CD4-positive, alpha-beta T cell (primary cell): ENCODE results near the gene RTN3. TPM values are rescaled to one million over a fixed set of nuclear protein-coding genes. Genes with fewer than 3 reads are reported as not detected.

ENCODE experiments used
- ATAC-seq: fragments of 200-7000 bp; cut with Tn5 transposase; one replicate; pipeline ENCODE4 v1.10.0; 2022; ENCODE audit warnings: mild to moderate bottlenecking; ENCODE audit not compliant: poor library complexity
- CTCF ChIA-PET: fragments of 350-600 bp; sonication (Branson Sonifier 250); formaldehyde crosslinking; loops from one replicate; lab custom pipeline; 2021; ENCODE audit warnings: antibody characterized with exemption, inconsistent platforms; lab: Charles Lee
- POLR2A ChIA-PET: fragments of 350-600 bp; sonication (Branson Sonifier 250); formaldehyde crosslinking; loops from one replicate; lab custom pipeline; 2021; ENCODE audit warnings: antibody characterized with exemption, inconsistent platforms; lab: Charles Lee
- DNase-seq, 14 experiments: peaks; one replicate each; pipeline ENCODE4 v3.0.0-alpha.2; 2013 to 2020; ENCODE audit warnings: mixed read lengths in 2 of 14
- H3K27ac ChIP-seq, 2 donors: one replicate each; pipeline versions ENCODE4 v1.5.1 to v1.7.0; 2013; ENCODE audit warnings: low read length in 2 of 2, low read depth in 1 of 2, mild to moderate bottlenecking in 1 of 2
- H3K27me3 ChIP-seq, 2 experiments: 1 replicate in 1 of 2; 2 replicates in 1 of 2; pipeline versions ENCODE4 v1.6.1 to v1.7.0; 2013; ENCODE audit warnings: low read length in 2 of 2, control low read depth in 1 of 2, mild to moderate bottlenecking in 1 of 2, moderate library complexity in 1 of 2; ENCODE audit not compliant: insufficient read depth in 2 of 2, control insufficient read depth in 1 of 2
- H3K36me3 ChIP-seq: one replicate; pipeline ENCODE4 v1.6.1; 2013; ENCODE audit warnings: low read length, control low read depth; ENCODE audit not compliant: insufficient read depth
- H3K4me1 ChIP-seq: one replicate; pipeline ENCODE4 v1.6.1; 2013; ENCODE audit warnings: low read length, control low read depth; ENCODE audit not compliant: insufficient read depth
- H3K4me3 ChIP-seq: one replicate; pipeline ENCODE4 v1.5.1; 2013; ENCODE audit warnings: mild to moderate bottlenecking, low read length, moderate library complexity
- H3K9me3 ChIP-seq, 2 experiments: 1 replicate in 1 of 2; 2 replicates in 1 of 2; pipeline versions ENCODE4 v1.6.1 to v1.7.0; 2013; ENCODE audit warnings: low read length in 2 of 2, mild to moderate bottlenecking in 2 of 2, control low read depth in 1 of 2, moderate library complexity in 1 of 2; ENCODE audit not compliant: control insufficient read depth in 1 of 2, insufficient read depth in 1 of 2
- H3K27ac Mint-ChIP-seq: one replicate; pipeline ENCODE4 v1.8.0; 2020; ENCODE audit warnings: mixed read lengths
- H3K27me3 Mint-ChIP-seq: one replicate; pipeline ENCODE4 v1.8.0; 2021; ENCODE audit warnings: mixed read lengths
- H3K36me3 Mint-ChIP-seq: one replicate; pipeline ENCODE4 v1.8.0; 2021; ENCODE audit warnings: low read depth, mixed read lengths
- H3K4me1 Mint-ChIP-seq: one replicate; pipeline ENCODE4 v1.8.0; 2021; ENCODE audit warnings: low read depth, mixed read lengths
- H3K4me3 Mint-ChIP-seq: one replicate; pipeline ENCODE4 v1.8.0; 2020; ENCODE audit warnings: mild to moderate bottlenecking, mixed read lengths
- H3K9me3 Mint-ChIP-seq: one replicate; pipeline ENCODE4 v1.8.0; 2020; ENCODE audit warnings: mixed read lengths
- intact Hi-C, 2 experiments: fragments of 100-400 bp; cut with DNase I in 1 of 2; cut with micrococcal nuclease in 1 of 2; formaldehyde crosslinking; loops; one replicate each; pipeline versions ENCODE4 v1.15.1 to v1.9.0; 2023 to 2025; cut with DNase I, micrococcal nuclease
- total RNA-seq, 174 experiments: library from RNA in 2 of 174; stranded (reverse) in 2 of 174; gene quantifications; one replicate each; pipeline ENCODE4 v1.2.3 and lab custom pipeline; 2021 to 2026
- TF ChIP-seq, protein P1 (sequence below): fragments of 200-600 bp; IDR thresholded peaks from one replicate; pipeline ENCODE4 v1.8.0; 2022; ENCODE audit warnings: antibody characterized with exemption, mild to moderate bottlenecking

Gene RTN3
- total RNA-seq, 2 experiments from 2014 or later: 16.4 to 17.6 TPM

DNA sequence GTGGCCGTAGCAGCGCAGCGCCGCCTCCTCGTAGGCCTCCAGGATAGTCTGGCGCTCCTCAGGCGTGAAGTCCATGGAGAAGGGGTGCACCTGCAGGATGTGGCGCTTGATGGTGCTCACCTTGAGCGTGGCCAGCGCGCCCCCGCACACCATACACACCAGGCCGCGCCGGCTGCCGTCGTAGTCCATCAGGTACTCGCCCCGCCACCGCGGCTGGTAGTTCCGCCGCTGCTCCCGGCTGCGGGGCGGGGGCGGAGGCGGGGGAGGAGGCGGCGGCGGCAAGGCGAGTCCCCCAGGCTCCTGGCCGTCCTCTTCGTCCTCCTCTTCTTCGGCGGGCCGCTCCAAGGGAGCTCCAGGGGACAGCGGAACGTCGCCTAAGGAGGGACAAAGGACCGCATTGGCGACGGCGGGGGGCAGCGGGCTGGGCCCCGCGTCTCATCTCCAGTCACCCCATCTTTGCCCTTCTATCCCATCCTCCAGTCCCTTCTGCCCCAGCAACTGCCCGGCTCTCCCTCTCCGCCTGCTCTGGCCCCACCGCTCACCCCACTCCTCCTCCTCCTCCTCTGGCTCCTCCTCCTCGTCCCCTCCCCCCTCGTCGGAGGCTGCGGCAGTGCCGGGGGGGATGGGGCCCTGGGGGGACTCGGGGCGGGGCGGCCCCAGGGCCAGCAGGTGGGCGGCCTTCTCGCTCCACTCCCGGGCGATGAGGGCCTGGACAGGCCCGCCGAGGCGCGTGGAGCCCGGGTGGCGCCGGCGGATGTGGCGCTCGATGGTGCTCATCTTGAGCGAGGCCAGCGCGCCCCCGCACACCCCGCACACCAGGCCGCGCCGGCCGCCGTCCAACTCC lies 82.4 kb downstream of the RTN3 start:
- no peak overlapping the region for H3K4me3 Mint-ChIP-seq
- no peak overlapping the region for H3K27ac Mint-ChIP-seq
- H3K4me3 ChIP-seq: no peak overlapping the region
- ChIA-PET POLR2A (no interaction called here), CTCF (no interaction called here)
- H3K27me3 Mint-ChIP-seq: no peaks in the 10 kb centered on the region
- TF ChIP-seq, protein P1, sequence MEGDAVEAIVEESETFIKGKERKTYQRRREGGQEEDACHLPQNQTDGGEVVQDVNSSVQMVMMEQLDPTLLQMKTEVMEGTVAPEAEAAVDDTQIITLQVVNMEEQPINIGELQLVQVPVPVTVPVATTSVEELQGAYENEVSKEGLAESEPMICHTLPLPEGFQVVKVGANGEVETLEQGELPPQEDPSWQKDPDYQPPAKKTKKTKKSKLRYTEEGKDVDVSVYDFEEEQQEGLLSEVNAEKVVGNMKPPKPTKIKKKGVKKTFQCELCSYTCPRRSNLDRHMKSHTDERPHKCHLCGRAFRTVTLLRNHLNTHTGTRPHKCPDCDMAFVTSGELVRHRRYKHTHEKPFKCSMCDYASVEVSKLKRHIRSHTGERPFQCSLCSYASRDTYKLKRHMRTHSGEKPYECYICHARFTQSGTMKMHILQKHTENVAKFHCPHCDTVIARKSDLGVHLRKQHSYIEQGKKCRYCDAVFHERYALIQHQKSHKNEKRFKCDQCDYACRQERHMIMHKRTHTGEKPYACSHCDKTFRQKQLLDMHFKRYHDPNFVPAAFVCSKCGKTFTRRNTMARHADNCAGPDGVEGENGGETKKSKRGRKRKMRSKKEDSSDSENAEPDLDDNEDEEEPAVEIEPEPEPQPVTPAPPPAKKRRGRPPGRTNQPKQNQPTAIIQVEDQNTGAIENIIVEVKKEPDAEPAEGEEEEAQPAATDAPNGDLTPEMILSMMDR: no peak
- no peaks in the 10 kb centered on the region for H3K27me3 ChIP-seq
- intact Hi-C loops: loop anchor here in 1 of 2 experiments (10.0 kb wide), 1 partner anchor 141 kb away; no protein-coding TSS in a partner anchor
- H3K4me1 Mint-ChIP-seq: peaks cover 8% of the 10 kb centered on the region
- peaks cover 2% of the 10 kb centered on the region for H3K36me3 ChIP-seq
- peaks cover 10% of the 10 kb centered on the region for H3K4me1 ChIP-seq
- H3K9me3 ChIP-seq: no peaks in the 10 kb centered on the region
- DNase-seq (peak in 1 of 14 experiments; percentile 31), ATAC-seq (no peak)
- no peak overlapping the region for H3K27ac ChIP-seq
- peaks cover 7% of the 10 kb centered on the region for H3K36me3 Mint-ChIP-seq
- H3K9me3 Mint-ChIP-seq: no peaks in the 10 kb centered on the region

DNA sequence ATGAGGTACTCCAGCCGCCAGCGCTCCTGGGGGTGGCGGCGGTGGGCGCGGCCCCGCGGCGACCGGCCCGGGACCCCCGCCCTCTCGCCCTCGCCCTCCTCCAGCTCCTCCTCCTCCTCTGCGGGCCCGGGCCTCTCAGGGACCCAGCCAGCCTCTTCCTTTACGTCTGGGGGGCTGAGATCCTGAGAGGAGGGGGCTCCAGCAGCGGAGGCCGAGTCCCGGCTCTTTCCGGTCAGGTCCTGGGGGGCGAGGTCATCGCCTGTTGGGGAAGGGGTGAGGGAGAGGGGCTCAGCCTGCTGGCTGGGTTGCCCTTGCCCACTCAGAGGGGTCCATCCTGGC lies 83.0 kb downstream of the RTN3 start:
- ChIA-PET CTCF (no interaction called here), POLR2A (no interaction called here)
- no peaks in the 10 kb centered on the region for H3K36me3 ChIP-seq
- peaks cover under 1 to 1% of the 10 kb centered on the region in 2 experiments for H3K27me3 ChIP-seq
- no peaks in the 10 kb centered on the region for H3K9me3 ChIP-seq
- H3K36me3 Mint-ChIP-seq: peaks cover 7% of the 10 kb centered on the region
- H3K27ac ChIP-seq: no peak overlapping the region
- DNase-seq: no peak
- no peak overlapping the region for H3K4me3 ChIP-seq
- TF ChIP-seq, protein P1: no peak
- no peaks in the 10 kb centered on the region for H3K27me3 Mint-ChIP-seq
- intact Hi-C loops: loop anchor here in 1 of 2 experiments (10.0 kb wide), 1 partner anchor 140 kb away; no protein-coding TSS in a partner anchor
- peaks cover 12% of the 10 kb centered on the region for H3K4me1 ChIP-seq
- H3K4me1 Mint-ChIP-seq: peaks cover 8% of the 10 kb centered on the region
- H3K27ac Mint-ChIP-seq: no peak overlapping the region
- no peak for ATAC-seq
- H3K4me3 Mint-ChIP-seq: no peak overlapping the region
- H3K9me3 Mint-ChIP-seq: no peaks in the 10 kb centered on the region

DNA sequence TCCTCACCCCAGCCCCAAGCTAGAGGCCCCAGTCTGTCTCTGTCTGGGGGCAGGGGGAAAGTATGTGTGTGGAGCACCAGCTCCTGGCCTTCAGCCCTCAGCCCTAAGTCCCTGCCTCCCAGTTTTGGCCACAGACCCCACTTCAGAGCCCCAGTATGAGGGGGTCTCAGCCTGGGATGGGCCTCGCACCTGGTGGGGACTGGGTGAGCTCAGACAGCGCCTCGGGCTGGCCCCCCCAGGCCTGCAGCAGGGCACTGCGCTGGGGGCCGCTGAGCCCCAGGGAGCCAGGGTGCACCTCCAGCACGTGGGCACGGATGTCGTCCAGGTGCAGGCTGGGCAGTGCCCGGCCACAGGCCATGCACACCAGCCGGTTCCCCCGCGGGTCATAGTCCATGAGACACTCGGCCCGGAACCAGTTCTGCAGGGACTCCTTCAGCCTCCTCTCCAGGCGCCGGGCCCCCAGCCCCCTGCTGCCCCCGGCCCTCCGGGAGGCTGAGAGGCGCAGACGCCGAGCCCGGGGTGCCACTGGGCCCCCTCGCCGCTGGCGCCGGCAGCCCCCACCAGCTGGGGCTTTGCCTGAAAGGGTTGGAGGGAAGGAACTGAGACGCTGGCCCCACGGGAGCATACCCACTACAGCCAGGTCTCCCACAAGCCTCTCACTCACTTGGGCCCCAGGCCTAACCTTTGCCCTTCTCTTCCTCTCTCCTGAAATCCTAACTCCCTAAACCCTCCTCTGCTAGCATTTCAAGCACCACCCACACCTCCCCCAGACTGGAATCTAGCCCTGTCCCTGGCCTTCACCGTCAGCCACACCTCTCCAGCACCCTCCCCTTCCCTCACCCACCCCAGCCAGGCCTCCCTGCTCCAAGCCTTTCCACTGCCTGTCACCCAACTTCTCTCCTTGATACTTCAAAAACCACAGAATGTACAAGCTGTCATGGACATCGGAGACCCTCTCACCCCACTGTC lies 83.7 kb downstream of the RTN3 start:
- POLR2A ChIA-PET: no interaction called here
- peaks cover 6 to 7% of the 10 kb centered on the region in 2 experiments for H3K27me3 ChIP-seq
- Mint-ChIP-seq H3K4me1 (peaks cover 11% of the 10 kb centered on the region), H3K27me3 (no peaks in the 10 kb centered on the region), H3K4me3 (no peak overlapping the region), H3K27ac (no peak overlapping the region), H3K36me3 (peaks cover 7% of the 10 kb centered on the region), H3K9me3 (no peaks in the 10 kb centered on the region)
- no peak overlapping the region for H3K27ac ChIP-seq
- intact Hi-C loops: loop anchor here in 1 of 2 experiments (10.0 kb wide), 1 partner anchor 140 kb away; no protein-coding TSS in a partner anchor
- H3K9me3 ChIP-seq: peaks cover 0 to 2% of the 10 kb centered on the region in 2 experiments
- CTCF ChIA-PET: no interaction called here
- peaks cover 18% of the 10 kb centered on the region for H3K4me1 ChIP-seq
- no peak for ATAC-seq
- no peak overlapping the region for H3K4me3 ChIP-seq
- no peaks in the 10 kb centered on the region for H3K36me3 ChIP-seq
- TF ChIP-seq, protein P1: no peak
- peak in 1 of 14 experiments; percentile 30 for DNase-seq
